GM18498 (cell line): Measurements from ENCODE around the gene PPP2R5D.
A peak's percentile ranks its signal among the peaks of the same experiment; 100 is the strongest.

Source experiments
- ATAC-seq: cut with Tn5 transposase; IDR thresholded peaks from one replicate; pipeline ENCODE4 v1.9.1; 2021; ENCODE audit warnings: mild to moderate bottlenecking, moderate library complexity; ENCODE audit not compliant: unreplicated experiment

The PPP2R5D gene

DNA sequence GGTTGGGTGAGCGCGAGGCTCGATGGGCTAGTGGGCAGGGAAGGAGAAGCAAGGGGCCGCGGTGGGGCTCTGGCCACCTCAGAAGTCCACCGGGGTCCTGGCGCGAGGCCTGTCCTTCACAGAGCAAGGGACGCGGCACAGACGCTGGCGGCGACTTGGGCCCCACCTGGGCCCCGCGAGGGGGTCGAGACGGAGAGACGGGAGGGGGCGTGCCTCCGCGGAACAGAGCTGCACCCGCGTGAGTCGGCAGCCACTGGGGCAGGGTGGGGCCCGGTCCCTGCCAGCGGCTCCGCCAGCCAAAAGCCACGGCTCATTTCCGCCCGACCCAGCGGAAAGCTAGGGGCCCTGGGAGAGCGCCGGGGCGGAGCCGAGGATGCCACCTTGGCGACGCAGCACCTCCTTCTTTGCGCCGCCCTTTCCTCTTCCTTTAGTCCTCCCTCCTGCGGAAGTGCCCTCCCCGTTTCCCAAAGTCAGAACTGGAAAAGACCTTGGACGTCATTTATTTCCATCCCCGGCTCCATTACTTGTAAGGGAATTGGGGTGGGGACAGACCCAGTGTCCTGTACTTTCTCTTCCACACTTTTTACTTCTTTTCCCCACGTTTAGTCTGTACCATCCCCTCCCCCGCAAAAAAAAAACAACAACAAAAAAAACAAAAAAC, 69.3 kb downstream of the PPP2R5D start, which contains the start of gene CUL7:
Gene CUL7, minus strand, starts transcription at position 307 of the 661 bp plus-strand sequence. CDS start 1,063 bp downstream, outside the sequence.
- peak; percentile 93 for ATAC-seq

DNA sequence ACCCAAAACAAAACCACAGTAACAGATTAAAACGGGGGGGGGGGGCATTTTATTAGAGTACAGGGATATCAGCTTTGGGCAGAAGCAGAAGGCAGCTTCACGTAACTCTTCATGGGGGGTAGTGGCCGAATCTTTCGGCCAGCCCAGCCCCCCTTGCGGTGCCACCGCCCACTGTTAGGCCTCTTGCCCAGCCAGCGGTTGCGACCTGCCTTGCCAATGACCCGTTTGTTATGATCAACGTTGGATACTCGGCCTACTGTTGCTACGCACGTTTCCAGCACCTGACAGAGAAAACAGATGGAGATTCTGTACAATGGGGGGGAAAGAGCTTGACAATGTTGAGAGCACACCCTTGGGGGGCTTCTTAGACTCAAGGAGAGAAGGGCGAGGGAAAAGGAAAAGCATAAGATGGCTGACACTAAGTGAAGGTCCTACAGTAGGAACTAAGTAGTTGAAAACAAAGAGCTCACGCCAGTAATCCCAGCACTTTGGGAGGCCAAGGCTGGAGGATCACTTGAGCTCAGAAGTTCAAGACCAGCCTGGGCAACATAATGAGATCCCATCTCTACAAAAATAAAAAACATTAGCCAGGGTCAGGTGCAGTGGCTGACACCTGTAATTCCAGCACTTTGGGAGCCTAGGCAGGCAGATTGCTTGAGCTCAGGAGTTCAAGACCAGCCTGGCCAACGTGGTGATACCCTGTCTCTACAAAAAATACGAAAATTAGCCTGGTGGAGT, 70.0 kb downstream of the PPP2R5D start:
- ATAC-seq: no peak

DNA sequence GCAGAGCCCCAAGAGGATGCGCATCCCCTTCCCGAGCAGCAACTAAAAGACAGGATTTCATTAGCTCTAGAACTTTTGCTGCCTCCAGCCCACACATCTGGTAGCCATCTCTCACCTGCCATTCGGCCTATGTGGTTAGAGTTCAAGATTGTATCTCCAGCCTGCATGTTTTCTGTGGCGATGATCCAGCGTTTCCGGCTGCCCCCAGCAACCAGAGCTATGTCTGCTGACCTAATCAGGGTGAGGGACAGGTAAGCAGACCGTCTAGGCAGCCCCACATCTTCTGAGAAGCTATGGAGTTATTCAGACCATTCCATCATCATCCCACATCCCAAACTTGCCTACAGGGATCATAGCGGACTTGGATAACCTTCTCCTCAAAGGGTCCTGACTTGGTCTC, 71.6 kb downstream of the PPP2R5D start:
- ATAC-seq: no peak

DNA sequence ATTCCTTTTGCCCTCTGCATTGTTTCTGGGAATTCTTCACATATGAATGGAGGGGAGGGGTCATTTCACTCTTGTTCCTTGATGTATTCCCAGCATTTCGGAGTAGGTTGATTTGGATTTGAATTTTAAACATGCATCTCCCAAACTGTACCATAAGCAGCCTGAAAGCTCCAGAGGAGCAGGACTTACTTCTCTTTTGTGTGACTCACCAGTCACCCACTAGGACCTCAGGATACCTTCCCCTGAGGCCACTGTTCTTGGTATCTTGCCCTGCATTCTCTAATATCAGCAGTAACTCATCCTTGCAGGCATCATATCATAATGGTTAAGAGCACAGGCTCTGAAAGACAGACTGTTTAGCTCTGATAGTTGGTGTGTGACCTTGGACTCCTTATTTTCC, 74.2 kb downstream of the PPP2R5D start:
- ATAC-seq: no peak

DNA sequence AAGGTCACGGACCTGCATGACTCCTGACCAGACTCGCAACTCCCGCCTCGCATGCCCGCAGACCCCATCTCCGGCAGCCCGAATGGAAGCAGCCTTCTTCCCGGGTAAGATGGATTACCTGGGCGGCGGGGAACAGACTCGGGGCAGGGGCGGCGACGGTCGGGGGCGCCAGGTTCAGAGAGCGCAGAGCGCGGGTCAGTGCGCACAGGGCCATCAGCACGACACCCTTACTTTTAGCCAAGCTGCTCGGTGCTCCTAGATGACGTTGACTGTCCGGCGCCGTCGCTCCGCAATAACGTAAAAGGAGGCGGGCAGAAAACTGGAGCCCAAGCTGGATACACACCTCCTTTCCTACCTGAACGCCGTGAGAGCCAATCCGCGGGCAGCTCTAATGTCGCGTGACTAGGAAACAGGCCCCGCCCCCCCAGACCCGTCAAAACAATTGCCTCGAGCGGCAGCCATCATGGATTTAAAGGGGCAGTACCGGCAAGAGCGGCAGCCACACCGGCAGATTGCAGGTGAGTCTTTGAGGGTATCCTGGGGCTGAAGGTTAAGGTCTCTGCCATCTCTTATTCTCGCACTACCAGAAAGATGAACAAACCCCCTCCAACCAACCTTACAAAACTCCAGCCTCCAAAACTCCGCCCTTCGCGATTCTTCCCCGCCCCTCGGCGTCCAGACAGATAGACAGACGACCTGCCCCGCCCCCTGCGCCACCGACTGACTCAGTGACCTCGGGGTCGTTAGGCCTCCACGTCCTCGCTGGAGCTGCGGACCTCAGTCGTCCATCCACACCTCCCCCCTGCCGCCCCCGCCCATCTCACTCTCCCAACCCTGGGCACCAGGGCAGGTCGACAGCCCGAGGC, 75.0 kb downstream of the PPP2R5D start, which contains the start of the genes KLC4 and MRPL2:
Gene KLC4, plus strand, starts transcription at position 464 of the 866 bp plus-strand sequence. CDS start 1,705 bp downstream, outside the sequence.
Gene MRPL2, minus strand, starts transcription at position 267 of the 866 bp plus-strand sequence. Its CDS starts 53 bp downstream, at position 214.
- peak; percentile 92 for ATAC-seq

DNA sequence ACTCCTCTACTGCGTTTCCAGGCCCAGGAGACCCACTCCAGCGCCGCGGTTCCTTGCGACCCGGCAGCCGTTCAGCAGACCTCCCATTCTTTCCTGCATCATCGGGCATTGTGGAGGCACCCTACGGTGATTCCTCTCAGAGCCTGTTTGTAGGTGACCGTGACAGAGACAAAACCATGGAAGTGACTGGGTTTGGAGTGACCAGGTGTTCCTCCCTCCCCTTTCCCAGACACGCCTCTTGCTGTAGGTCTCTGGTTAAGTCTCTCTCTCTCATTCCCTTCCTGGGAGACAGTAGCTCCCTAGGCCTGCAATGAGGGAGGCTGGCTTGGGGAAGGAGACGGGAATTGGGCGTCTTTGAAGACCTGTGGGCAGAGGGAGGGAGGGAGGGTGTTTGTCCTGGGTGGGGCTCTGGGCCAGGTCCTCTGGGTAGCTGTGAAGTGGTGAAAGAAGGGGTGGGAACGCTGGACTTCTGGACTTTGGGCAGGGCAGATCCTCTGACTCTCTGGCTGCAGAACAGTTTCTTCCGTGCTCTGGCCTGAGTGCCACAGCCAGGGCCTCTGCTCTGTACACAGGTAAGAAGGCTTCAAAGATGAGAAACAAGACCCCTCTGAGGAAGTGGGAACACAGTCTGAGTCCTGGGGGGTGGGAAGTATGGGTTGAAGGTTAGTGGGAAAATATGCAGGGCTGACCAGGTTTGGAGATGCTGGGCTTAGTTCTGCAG, 75.8 kb downstream of the PPP2R5D start:
- no peak for ATAC-seq

DNA sequence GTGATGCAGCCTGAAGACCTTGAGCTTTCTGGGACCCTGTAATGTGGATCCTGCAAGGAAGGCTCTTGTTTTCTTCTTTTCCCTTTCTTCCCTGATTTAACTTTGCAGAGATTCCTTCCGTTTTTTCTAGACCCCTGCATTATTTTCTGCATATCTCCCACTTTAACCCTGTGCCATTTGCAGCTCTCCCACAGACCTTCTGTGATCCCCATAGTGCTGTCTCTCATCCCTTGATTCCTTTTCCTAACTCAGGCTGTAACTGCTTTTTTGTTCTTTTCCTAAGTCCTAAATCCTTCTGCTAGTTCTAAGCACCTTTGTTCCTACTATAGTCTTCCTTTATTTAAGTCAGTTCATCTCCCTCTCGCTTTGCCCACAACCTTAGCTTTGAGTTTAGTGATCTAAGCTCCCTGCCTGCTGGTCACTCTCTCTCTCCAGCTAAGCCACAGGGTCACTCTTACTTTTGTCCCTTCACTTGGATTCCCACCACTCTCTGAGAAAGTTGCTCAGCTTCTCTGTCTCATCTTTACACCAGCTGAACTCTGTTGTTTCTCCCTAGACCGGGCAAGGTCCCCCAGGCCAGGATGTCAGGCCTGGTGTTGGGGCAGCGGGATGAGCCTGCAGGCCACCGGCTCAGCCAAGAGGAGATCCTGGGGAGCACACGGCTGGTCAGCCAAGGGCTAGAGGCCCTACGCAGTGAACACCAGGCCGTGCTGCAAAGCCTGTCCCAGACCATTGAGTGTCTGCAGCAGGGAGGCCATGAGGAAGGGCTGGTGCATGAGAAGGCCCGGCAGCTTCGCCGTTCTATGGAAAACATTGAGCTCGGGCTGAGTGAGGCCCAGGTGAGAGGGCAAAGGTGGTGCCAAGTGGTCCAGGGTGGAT, 76.6 kb downstream of the PPP2R5D start:
- no peak for ATAC-seq

DNA sequence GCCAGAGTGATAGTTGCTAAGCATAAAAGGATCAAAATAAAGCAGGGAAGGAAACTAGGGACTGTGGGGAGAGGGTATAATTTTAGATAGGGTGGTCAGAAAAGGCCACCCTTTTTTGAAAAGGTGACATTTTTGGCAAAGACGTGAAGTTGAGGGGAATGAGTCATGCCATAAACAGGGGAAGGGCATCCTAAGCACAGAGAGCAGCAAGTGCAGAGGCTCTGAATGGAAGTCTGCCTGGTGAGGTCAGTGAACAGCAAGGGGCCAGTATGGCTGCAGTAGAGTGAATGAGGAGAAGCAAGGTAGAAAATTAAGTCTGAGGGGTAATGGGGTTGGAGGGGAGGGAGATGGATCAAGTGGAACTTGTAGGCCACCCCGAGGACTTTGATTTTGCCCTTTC, 77.5 kb downstream of the PPP2R5D start:
- no peak for ATAC-seq
